Measurements from ENCODE around the gene MYLK2.

Gene MYLK2

GRCh38 chr20:31853481-31853880 lies 34.3 kb downstream of the MYLK2 start:
- FAIRE-seq: no peak
- DNase-seq (ENCODE audit: low spot score): no peak

- FAIRE-seq (no peak), DNase-seq (ENCODE audit: low spot score) (no peak)
Measured at GRCh38 chr20:31856516-31856915, 37.4 kb downstream of the MYLK2 start.

- DNase-seq (ENCODE audit: low spot score) (no peak), FAIRE-seq (no peak)
Measured at GRCh38 chr20:31857861-31858759, 39.0 kb downstream of the MYLK2 start.

GRCh38 chr20:31858760-31859083 lies 39.6 kb downstream of the MYLK2 start:
- DNase-seq (ENCODE audit: low spot score) (no peak), FAIRE-seq (no peak)

- no peak for DNase-seq (ENCODE audit: low spot score)
- no peak for FAIRE-seq
Measured at GRCh38 chr20:31859266-31859997, 40.3 kb downstream of the MYLK2 start.

GRCh38 chr20:31859998-31860380 lies 40.8 kb downstream of the MYLK2 start:
- FAIRE-seq: no peak

GRCh38 chr20:31860390-31861134 lies 41.4 kb downstream of the MYLK2 start:
- no peak for FAIRE-seq
- DNase-seq (ENCODE audit: low spot score): no peak

More at GRCh38 chr20:31859998-31860380, 40.8 kb downstream of the MYLK2 start:
- no peak for DNase-seq (ENCODE audit: low spot score)

GRCh38 chr20:31861135-31861384 lies 41.9 kb downstream of the MYLK2 start:
- no peak for FAIRE-seq
- no peak for DNase-seq (ENCODE audit: low spot score)

GRCh38 chr20:31861385-31862156 lies 42.4 kb downstream of the MYLK2 start:
- no peak for DNase-seq (ENCODE audit: low spot score)

GRCh38 chr20:31862157-31862470 lies 43.0 kb downstream of the MYLK2 start:
- FAIRE-seq (no peak), DNase-seq (ENCODE audit: low spot score) (no peak)

More at GRCh38 chr20:31861385-31862156, 42.4 kb downstream of the MYLK2 start:
- FAIRE-seq: no peak

GRCh38 chr20:31862506-31862905 lies 43.4 kb downstream of the MYLK2 start:
- FAIRE-seq: no peak
- no peak for DNase-seq (ENCODE audit: low spot score)

GRCh38 chr20:31863296-31864085 lies 44.3 kb downstream of the MYLK2 start:
- DNase-seq (ENCODE audit: low spot score) (no peak), FAIRE-seq (no peak)

GRCh38 chr20:31864521-31865400 lies 45.6 kb downstream of the MYLK2 start:
- DNase-seq (ENCODE audit: low spot score) (no peak), FAIRE-seq (no peak)

- no peak for FAIRE-seq
- DNase-seq (ENCODE audit: low spot score): no peak
Measured at GRCh38 chr20:31866221-31866620, 47.1 kb downstream of the MYLK2 start.

- FAIRE-seq: no peak
- DNase-seq (ENCODE audit: low spot score): no peak
Measured at GRCh38 chr20:31868853-31869672, 49.9 kb downstream of the MYLK2 start.

GRCh38 chr20:31869673-31869941 lies 50.5 kb downstream of the MYLK2 start:
- DNase-seq (ENCODE audit: low spot score): no peak
- no peak for FAIRE-seq

GRCh38 chr20:31869942-31870725 lies 51.0 kb downstream of the MYLK2 start, which contains the start of the genes DUSP15 and TTLL9:
DUSP15 (minus strand) TSS chr20:31870527; CDS start chr20:31870337, 190 bp downstream.
TTLL9 (plus strand) TSS chr20:31870634; CDS start chr20:31871127, 493 bp downstream.
- FAIRE-seq (peak; percentile 48), DNase-seq (ENCODE audit: low spot score) (peak; percentile 70)

All from urothelium cell line (cell line).